RCC 7860 (cell line): ENCODE measurements around the gene RALGAPA2.

Source experiments
- DNase-seq: peaks from one replicate; pipeline ENCODE4 v3.0.0-alpha.2; 2015; ENCODE audit warnings: low spot score
- FAIRE-seq: peaks from 2 replicates; lab custom pipeline; 2012; peaks lifted over from hg19 to GRCh38; lab: Jason Lieb, UNC

Gene RALGAPA2

DNA sequence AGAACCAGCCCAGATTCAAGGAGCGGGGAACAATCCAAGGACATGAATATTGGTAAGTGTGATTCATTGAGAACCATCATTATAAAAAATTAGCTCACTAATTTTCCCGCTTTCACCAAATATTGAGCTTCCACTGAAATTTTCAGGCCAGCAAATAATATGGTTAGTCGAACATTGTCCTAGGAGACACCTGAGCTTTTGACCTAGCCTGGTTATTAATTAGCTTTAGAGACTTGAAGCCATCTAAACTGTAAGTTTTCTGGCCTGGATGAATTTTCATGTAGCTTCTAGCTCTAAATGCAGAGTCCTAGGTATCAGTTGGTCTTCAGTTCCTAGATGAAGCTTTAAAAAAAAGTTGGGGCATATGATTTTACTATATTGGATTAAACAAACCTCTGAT lies 17.1 kb upstream of the RALGAPA2 start:
- DNase-seq = no peak
- no peak for FAIRE-seq

- DNase-seq = no peak
- FAIRE-seq = no peak
Measured at GRCh38 chr20:20721489-20721888, 9.0 kb upstream of the RALGAPA2 start.

DNA sequence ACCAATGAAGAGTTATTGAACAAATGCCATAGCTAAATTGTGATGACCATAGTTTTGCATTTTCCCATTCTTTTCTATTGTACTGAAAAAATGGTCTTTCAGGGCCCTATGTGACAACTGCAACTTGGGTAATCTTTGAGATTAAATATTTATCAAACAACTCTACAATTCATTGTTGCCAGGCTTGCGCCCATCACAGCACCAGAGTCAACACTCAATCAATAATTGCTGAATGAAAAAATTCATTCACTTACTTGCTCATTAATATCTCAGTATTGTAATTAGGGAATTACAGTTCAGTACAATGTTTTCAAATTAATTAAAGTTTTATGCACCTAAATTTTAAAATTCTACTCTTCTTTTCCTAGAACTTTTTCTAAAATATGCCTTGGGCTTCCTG lies 7.7 kb upstream of the RALGAPA2 start:
- no peak for DNase-seq
- FAIRE-seq = no peak

- FAIRE-seq = no peak
Measured at GRCh38 chr20:20719411-20719810, 7.0 kb upstream of the RALGAPA2 start.

GRCh38 chr20:20713244-20713765 lies 861 bp upstream of the RALGAPA2 start:
- no peak for FAIRE-seq
- no peak for DNase-seq

More at GRCh38 chr20:20719411-20719810, 7.0 kb upstream of the RALGAPA2 start:
- DNase-seq = no peak

DNA sequence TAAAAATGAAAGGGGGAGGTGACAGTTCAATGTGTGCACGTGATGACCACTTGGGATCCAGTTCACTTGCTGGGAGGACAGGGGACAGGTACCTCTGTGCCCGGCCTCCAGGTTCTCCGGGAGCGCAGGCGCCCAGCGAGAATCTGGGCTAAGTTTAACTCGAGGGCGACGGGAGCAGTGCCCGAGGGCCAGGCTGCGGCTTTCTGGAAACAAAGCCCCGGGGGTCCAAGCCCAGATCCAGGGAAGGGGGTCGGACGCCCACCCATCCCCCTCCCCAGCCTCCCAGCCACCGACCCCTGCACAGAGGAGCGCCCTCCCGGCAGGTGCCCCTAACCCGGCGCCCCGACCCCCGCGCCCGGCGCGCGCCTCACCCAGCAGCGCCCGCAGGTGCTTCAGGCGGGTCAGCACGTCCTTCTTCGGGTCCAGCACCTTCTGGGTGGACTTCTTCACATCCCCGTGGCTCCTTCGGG lies 405 bp downstream of the RALGAPA2 start:
- DNase-seq (no peak), FAIRE-seq (no peak)

DNA sequence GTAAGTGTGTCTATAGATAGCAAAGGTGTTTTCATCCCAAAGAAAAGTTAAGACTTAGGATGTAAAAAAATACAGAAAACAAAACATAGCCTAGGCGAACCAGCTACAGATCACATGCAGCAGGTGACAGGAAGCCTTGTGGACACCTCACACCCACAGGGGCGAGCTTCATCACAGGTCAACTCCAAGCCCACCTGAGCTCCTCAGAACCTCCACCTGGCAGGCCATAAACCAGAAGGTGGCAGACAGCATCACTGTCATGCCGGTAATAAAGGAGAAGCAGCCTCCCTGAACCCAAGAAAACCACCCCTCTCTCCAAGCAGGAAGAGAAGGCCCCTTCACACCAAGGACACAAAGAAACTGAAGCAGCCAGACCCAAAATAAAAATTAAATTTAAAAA lies 1.0 kb downstream of the RALGAPA2 start:
- DNase-seq = no peak
- FAIRE-seq = no peak

DNA sequence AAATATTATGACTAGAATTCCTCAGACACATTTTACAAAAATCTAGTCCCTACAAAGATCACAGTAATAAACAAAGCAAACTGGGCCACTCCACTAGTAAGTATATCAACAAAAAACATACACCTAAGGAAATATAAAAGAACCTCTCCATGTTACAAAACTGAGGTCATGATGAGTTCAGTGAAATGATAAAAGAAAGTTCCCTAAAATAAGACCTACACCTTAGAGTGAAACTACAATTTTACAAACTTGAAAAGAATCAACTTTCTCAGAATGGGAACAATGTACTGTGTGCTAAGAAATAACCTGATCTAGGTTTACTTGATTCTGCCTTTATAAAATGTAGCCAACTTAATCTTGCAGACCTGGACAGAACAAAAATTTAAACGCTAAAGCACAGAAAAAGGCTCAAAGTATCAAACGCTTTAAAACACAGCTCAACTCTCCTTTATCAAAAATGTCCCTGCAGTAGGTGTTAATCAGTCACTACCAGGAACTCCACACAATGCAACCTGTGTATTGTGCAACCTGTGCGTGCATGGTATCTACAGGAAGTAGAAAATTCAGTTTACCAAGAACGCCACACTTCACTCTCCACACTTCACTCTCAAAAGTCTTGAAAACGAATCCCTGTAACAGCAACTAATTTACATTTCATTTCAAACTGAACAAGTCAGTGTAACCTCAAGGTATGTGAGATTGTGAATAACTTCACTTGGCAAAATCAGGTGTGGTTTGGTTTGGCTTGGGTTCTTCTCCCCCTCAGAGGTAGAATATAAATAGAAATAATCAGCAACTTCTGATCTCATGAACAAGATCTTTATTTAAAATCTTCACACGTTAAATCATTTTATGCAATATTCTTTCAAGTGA lies 1.8 kb downstream of the RALGAPA2 start:
- DNase-seq (no peak), FAIRE-seq (no peak)

DNA sequence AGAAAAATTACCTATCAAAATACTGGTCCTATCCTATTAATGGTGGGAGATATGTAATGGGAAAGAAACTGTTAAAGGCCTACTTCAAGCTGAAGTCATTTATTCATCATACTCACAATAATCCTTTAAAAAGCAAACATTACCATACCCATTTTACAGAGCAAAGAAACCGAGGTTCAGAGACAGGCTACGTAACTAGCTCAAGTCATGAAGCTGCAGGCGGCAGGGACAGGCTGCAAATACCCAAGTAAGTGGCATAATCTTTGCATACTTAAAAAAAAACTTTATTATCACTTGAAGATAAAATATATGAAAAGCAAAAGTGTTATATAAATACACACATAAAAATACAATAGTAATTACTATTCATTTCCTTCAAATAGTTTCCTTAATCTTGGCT lies 2.6 kb downstream of the RALGAPA2 start:
- FAIRE-seq (no peak), DNase-seq (no peak)

DNA sequence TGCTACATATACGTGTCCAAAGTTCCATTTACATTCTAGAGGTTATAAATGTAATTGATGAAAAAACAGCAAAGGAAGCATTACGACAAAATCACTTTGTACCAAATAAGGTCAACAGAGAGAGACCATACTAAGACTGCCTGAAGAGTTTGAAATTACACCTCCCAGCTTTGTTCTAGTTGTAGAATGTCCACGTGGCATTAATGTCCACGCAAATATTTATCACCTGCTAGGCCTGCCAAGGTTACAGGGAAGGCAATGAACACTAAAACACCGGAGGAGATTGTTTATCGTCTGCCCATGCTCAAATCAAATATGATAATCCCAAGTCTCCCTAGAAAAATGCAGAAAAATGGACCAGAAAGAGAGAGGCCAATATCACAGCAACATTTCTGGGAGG lies 6.2 kb downstream of the RALGAPA2 start:
- DNase-seq (no peak), FAIRE-seq (no peak)

GRCh38 chr20:20702330-20703245 lies 9.9 kb downstream of the RALGAPA2 start:
- FAIRE-seq = no peak
- no peak for DNase-seq

GRCh38 chr20:20699917-20700316 lies 12.5 kb downstream of the RALGAPA2 start:
- FAIRE-seq = no peak
- no peak for DNase-seq

DNA sequence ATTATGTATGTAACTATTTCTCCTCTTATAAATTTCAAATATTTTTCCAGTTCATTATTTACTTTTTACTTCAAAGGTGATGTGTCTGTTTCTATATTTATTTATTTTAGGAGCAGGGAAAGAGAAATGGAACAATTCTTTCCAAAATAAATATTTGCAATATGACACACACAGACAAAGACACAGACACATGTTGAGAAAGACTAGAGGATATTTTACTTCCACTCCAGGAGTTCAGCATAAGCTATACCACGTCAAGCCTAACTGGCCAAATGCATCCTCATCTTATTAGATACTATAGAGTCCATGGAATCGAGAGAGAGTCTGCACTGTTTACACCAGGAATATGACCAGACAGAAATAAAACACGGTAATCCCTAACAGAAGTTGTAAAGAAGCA lies 13.3 kb downstream of the RALGAPA2 start:
- no peak for DNase-seq
- no peak for FAIRE-seq

DNA sequence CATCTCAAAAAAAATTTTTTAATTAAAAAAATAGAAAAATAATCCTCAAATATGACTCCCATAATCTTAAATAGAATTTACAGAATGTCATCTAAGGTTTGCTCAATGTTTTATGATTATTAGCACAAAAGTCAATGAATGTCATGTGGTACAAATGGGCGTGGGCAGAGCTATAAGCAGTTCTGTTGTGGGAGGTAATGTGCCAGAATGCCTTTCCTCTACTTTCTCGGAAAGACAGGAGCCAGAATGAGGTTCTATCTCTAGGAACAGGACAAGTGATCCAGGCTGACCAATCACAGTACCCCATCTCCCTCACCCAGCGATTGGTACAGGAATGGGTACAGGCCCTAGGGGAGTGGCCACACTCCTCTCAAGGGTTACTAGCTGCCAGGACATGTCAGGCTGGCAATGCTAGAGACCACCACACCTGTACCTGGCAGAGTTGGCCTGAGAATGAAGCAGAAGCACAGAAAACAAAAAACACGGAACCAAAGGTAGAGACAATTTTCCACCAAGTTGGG lies 15.1 kb downstream of the RALGAPA2 start:
- FAIRE-seq (no peak), DNase-seq (no peak)

GRCh38 chr20:20695250-20695816 lies 17.1 kb downstream of the RALGAPA2 start:
- FAIRE-seq = no peak
- no peak for DNase-seq

DNA sequence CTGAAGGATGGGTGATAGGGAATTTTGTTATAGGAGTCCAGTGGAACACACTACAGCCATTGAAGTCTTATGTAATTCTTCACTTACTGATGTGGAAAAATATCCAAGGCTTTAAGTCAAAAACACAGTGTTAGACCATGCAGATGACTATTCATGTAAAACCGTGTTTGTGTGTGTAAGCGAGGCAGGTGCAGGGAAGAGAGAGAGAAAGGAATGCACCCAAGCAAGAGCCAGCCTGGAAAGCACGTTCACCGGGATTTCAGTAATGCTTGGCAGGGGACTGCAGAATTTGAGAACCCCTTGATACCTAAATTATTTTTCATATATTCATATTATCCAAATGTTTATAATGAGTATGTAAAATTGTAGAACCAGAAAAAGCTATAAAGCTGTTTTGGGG lies 17.9 kb downstream of the RALGAPA2 start:
- DNase-seq = no peak
- no peak for FAIRE-seq

DNA sequence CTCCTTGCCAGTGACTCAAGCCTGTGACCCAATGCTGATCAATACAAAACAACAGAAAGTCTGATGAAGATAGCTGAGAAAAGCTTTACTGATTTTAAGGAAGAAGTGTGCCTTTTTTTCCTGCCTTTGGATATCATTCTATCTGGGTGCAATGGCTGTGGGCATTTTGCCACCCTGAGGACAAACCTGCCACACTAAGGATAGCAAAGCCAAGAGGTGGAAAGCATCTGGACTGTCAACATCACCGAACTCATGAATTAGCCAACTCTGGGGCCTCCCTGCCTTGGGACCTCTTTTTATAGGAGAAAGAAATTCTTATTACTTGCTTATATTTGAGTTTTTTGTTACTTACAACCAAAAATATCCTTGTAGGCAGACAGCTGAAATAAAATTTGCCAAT lies 19.9 kb downstream of the RALGAPA2 start:
- no peak for FAIRE-seq

GRCh38 chr20:20691477-20692235 lies 20.8 kb downstream of the RALGAPA2 start:
- FAIRE-seq = no peak
- no peak for DNase-seq

More for the DNA sequence above, 19.9 kb downstream of the RALGAPA2 start:
- no peak for DNase-seq

- DNase-seq = no peak
- no peak for FAIRE-seq
Measured at GRCh38 chr20:20690676-20691476, 21.6 kb downstream of the RALGAPA2 start.
